NCI-H524 (cell line): ENCODE results near the gene RUSF1.
A peak's percentile ranks its signal among the peaks of the same experiment; 100 is the strongest.
"Not testable (repeated sequence)": the region's sequence is repeated elsewhere in the genome, so short reads cannot be mapped to it uniquely, and the experiment has no call there.

Experiments
- DNase-seq, 2 experiments: peaks; one replicate each; lab custom pipeline; 2025; lab: John Stamatoyannopoulos, UW

RUSF1 gene

GRCh38 chr16:31452631-31453106 lies 55.5 kb downstream of the RUSF1 start:
- DNase-seq: no peak

DNA sequence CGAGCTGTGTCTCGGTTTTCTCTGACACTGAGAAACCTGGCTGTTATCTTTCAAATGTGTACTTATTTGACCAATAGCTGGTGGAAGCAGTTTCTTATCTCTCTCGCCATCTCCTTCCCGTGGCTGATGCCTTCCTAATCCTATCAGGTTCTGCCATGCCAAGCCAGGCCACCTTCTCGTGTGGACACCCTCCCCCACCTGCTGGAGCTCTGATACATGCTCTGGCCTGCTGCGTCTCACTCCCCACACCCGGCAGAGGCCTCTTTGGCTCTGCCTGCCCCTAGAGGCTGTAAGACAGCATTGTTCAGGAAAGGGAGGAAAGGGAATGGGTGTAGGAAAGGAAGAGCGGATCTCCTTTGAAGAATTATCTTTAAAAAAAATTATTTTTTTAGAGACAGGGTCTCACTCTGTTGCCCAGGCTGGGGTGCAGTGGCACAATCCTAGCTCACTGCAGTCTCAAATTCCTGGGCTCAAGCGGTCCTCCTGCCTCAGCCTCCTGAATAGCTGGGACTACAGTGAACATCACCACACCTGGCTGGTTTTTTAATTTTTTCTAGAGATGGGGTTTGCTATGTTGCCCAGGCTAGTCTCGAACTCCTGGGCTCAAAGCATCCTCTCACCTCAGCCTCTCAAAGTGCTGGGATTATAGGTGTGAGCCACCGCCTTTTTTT lies 56.4 kb downstream of the RUSF1 start:
- peak; percentile 37 to 82 for DNase-seq

DNA sequence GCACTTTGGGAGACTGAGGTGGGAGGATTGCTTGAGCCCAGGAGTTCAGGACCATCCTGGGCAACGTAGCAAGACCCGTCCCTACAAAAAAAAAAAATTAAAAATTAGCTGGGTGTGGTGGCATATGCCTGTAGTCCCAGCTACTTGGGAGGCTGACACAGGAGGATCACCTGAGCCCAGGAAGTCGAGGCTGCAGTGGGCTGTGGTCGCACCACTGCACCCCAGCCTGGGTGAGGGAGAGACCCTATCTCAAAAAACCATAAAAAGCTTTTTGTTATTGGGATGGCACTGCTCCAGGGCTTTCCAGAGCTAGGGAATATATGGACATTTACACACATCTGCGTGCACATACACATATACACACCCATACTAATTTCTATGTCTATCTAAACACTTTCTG lies 57.0 kb downstream of the RUSF1 start:
- DNase-seq: no peak

DNA sequence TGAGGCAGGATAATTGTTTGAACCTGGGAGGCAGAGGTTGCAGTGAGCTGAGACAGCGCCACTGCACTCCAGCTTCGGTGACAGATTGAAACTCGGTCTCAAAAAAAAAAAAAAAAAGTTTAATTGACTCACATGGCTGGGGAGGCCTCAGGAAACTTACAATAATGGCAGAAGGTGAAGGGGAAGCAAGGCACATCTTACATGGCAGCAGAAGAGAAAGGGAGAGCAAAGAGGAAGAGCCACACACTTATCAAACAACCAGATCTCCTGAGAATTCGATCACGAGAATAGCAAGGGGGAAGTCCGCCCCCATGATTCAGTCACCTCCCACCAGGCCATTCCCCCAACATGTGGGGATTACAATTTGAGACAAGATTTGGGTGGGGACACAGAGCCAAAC lies 62.3 kb downstream of the RUSF1 start:
- DNase-seq: not testable (repeated sequence)

GRCh38 chr16:31441956-31442355 lies 66.2 kb downstream of the RUSF1 start:
- no peak for DNase-seq

DNA sequence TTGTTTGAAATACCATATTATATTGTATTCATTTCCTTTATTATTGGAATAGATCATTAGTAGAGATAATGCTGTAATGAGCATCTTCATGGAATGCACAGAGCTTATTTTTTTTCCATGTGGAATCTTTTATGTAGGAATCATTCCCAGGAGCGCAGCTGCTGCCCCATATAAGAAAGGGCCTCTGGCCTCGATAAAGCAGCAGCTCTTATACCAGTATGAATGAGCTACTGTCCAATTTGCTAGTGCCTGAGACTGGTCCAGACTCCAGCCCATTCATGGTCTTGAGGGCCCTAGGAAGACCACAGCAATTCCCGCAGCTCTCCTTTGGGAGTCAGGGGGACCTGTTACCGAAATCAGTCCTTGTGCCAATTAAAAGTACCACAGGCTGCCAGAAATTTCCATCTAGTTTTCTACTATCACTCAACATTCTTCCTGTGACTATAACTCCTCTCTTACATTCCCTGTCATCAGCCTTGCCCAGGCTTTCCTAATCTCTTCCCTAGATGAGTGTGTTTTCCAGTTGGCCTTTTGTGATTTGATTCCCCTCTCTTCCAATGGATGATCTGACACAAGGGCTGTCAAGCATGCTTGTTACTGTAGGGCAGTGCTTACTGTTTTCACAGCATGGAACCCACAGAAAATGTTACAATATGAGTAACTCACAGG lies 67.5 kb downstream of the RUSF1 start:
- DNase-seq: no peak

GRCh38 chr16:31439519-31439918 lies 68.7 kb downstream of the RUSF1 start:
- DNase-seq: no peak
